Measurements from ENCODE around the gene JAG2. TPM values are rescaled to one million over a fixed set of nuclear protein-coding genes. Genes with fewer than 3 reads are reported as not detected.

Gene JAG2
- total RNA-seq, 4 donors from 2014 or later = 5.0 to 19.0 (median 13.9) TPM

DNA sequence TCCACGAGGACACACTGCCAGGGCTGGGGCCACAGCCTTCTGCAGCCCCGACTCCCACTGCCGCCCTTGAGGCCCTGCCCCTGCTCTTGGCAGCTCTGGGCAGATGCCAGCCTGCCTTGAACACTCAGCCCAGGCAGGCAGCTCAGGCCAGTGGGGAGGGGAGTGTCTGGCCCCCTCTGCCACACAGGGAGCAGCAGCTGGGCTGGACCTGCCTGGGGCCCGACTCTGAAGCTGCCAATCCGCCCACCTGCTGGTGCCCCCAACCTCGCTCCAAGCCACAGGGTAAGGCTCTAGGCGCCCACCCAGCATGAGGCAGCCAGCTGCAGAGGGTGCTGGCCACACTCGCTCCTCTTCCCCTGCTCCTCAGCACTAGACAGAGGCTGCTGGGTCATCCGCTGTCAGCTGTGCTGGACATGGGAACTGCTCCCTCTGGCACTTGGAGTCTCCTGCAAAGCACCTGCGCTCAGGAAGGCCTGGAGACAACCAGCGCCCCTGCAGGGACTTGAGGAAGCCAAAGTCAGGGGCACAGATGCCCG lies 37.2 kb upstream of the JAG2 start:
- Histone ChIP-seq H3K27ac (replicated peaks in 1 of 4) (peak overlapping the region in 1 of 4 donors; percentile 44), H3K4me1 (peaks cover 55 to 63% (median 59%) of the 10 kb centered on the region in 4 donors), H3K9me3 (no peaks in the 10 kb centered on the region), H3K4me3 (no peak overlapping the region), H3K36me3 (peaks cover 16 to 23% (median 19%) of the 10 kb centered on the region in 4 donors), H3K27me3 (peaks cover 0 to 20% (median 9%) of the 10 kb centered on the region in 4 donors)
- intact Hi-C loops (cut with DNase I) = no loop called here
- no peak for DNase-seq (ENCODE audit: extremely low spot score)
- WGBS = 70% methylated on average over 2 of the region's 12 CpGs
- TF ChIP-seq POLR2A (IDR thresholded peaks at IDR 0.05; ENCODE audit: low read depth) (no peak), CTCF (IDR thresholded peaks at IDR 0.05) (no peak)

- intact Hi-C loops (cut with DNase I) = loop anchor here (5.0 kb wide), 1 partner anchor 77 kb away; no protein-coding TSS in a partner anchor
- Histone ChIP-seq H3K27ac (replicated peaks in 1 of 4) (peak overlapping the region in 1 of 4 donors; percentile 44), H3K4me1 (peaks cover 55 to 64% (median 61%) of the 10 kb centered on the region in 4 donors), H3K36me3 (peaks cover 9 to 17% (median 13%) of the 10 kb centered on the region in 4 donors), H3K9me3 (no peaks in the 10 kb centered on the region), H3K4me3 (no peak overlapping the region), H3K27me3 (peaks cover 0 to 26% (median 13%) of the 10 kb centered on the region in 4 donors)
- 47% methylated on average over 3 of the region's 21 CpGs for WGBS
- no peak for DNase-seq (ENCODE audit: extremely low spot score)
- no peak for TF ChIP-seq EP300 (IDR thresholded peaks at IDR 0.05)
- TF ChIP-seq POLR2AphosphoS5 (IDR thresholded peaks at IDR 0.05) = no peak
- TF ChIP-seq POLR2A (IDR thresholded peaks at IDR 0.05; ENCODE audit: low read depth) = no peak
- no peak for TF ChIP-seq CTCF (IDR thresholded peaks at IDR 0.05)
These were observed 36.5 kb upstream of the JAG2 start for GRCh38 chr14:105204931-105205672.

DNA sequence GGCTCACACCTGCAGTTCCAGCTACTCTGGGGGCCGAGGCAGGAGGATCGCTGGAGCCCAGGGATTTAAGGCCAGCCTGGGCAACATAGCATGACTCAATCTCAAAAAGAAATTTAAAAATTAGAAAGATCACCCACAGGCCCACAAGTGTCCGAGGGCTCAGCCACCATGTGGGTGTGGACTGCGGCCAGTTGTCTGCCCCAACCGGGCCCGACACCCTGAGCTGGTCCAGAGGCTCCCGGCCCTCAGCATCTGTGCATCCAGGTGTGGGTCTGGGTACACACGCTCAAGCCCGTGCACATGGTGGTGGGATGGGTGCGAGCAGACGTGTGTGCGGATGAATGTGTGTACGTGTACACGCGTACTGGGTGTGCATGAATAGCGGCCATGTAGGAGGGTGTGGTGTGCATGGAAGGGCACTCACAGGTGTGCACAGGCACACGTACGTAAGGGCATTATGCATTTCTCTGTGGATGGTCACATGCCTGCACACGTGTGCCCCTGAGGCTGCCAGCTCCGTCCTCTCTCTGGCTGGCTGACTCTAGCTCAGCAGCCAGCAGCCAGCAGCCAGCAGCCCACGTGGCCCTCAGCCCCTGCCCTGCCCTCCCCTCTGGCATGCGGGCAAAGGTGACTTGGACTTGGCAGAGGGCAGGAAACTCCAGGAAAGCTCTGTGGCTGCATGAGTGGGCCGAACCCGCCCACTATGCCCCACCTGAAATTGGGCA lies 35.8 kb upstream of the JAG2 start:
- Histone ChIP-seq H3K4me3 (no peak overlapping the region), H3K27me3 (peaks cover 0 to 33% (median 13%) of the 10 kb centered on the region in 4 donors), H3K27ac (replicated peaks in 1 of 4) (no peak overlapping the region), H3K4me1 (peaks cover 58 to 71% (median 63%) of the 10 kb centered on the region in 4 donors), H3K36me3 (peaks cover 2 to 9% (median 5%) of the 10 kb centered on the region in 4 donors), H3K9me3 (no peaks in the 10 kb centered on the region)
- DNase-seq (ENCODE audit: extremely low spot score) = no peak
- intact Hi-C loops (cut with DNase I) = loop anchor here (5.0 kb wide), 1 partner anchor 78 kb away; no protein-coding TSS in a partner anchor
- TF ChIP-seq POLR2A (IDR thresholded peaks at IDR 0.05; ENCODE audit: low read depth) (no peak), CTCF (IDR thresholded peaks at IDR 0.05) (no peak), POLR2AphosphoS5 (IDR thresholded peaks at IDR 0.05) (peak in 1 of 2 donors; percentile 43), EP300 (IDR thresholded peaks at IDR 0.05) (no peak)
- 66% methylated on average over 21 of the region's 24 CpGs for WGBS

GRCh38 chr14:105203701-105204100 lies 35.1 kb upstream of the JAG2 start:
- H3K9me3 ChIP-seq = no peaks in the 10 kb centered on the region
- WGBS = 40% methylated on average over 1 of the region's 6 CpGs
- TF ChIP-seq POLR2AphosphoS5 (IDR thresholded peaks at IDR 0.05) (no peak), EP300 (IDR thresholded peaks at IDR 0.05) (no peak), CTCF (IDR thresholded peaks at IDR 0.05) (no peak), POLR2A (IDR thresholded peaks at IDR 0.05; ENCODE audit: low read depth) (no peak)
- H3K36me3 ChIP-seq = peaks cover 0 to 4% (median under 1%) of the 10 kb centered on the region in 4 donors
- no peak overlapping the region for H3K27ac ChIP-seq (replicated peaks in 1 of 4)
- no peak overlapping the region for H3K4me3 ChIP-seq
- intact Hi-C loops (cut with DNase I) = loop anchor here (2.0 to 5.0 kb wide), 2 partner anchors 79 to 147 kb away; no protein-coding TSS in a partner anchor
- H3K4me1 ChIP-seq = peaks cover 60 to 77% (median 64%) of the 10 kb centered on the region in 4 donors
- H3K27me3 ChIP-seq = peaks cover 0 to 40% (median 16%) of the 10 kb centered on the region in 4 donors
- DNase-seq (ENCODE audit: extremely low spot score) = no peak
